Cardiac muscle cell (in vitro differentiated cells and primary cell): ENCODE results near the gene RPS17. TPM values are rescaled to one million over a fixed set of nuclear protein-coding genes. Genes with fewer than 3 reads are reported as not detected.
"Not testable (repeated sequence)": the region's sequence is repeated elsewhere in the genome, so short reads cannot be mapped to it uniquely, and the experiment has no call there.

Experiments
- DNase-seq, 2 donors: peaks; one replicate each; pipeline versions ENCODE4 v3.0.0 to v3.0.0-alpha.2; 2010 to 2017; ENCODE audit warnings: low read depth in 1 of 2, low spot score in 1 of 2
- H3K27ac ChIP-seq: fragments of 200-600 bp; sonication (generic); 2 replicates; pipeline ENCODE4 v1.5.1; 2016
- H3K27me3 ChIP-seq: fragments of 200-600 bp; sonication (generic); 2 replicates; pipeline ENCODE4 v1.6.0; 2016; ENCODE audit warnings: control low read depth
- H3K36me3 ChIP-seq: fragments of 200-600 bp; sonication (generic); 2 replicates; pipeline ENCODE4 v1.5.1; 2016; ENCODE audit warnings: control low read depth
- H3K4me1 ChIP-seq: fragments of 200-600 bp; sonication (generic); 2 replicates; pipeline ENCODE4 v1.8.1; 2017; ENCODE audit warnings: low read depth, mild to moderate bottlenecking, mixed run types
- H3K4me3 ChIP-seq: fragments of 200-600 bp; sonication (generic); 2 replicates; pipeline ENCODE4 v1.5.1; 2016; ENCODE audit warnings: mild to moderate bottlenecking
- H3K9me3 ChIP-seq: fragments of 200-600 bp; sonication (generic); 2 replicates; pipeline ENCODE4 v1.5.1; 2017; ENCODE audit warnings: low read depth, mild to moderate bottlenecking, control low read depth
- polyA plus RNA-seq: library from polyadenylated mRNA; unstranded; fragments of >200 nt; fragmentation: Nextera tagmentation; extraction: Ambion mirVana; gene quantifications from 2 replicates; pipeline ENCODE4 v1.2.1, GENCODE V29; 2016
- total RNA-seq: library from RNA; depleted of rRNA; stranded (reverse); fragments of >200 nt; gene quantifications from 2 replicates; pipeline ENCODE4 v1.2.3, GENCODE V29; 2016
- TF ChIP-seq, protein P1 (sequence below): IDR thresholded peaks from 2 replicates; pipeline ENCODE4 v1.5.1; 2012; ENCODE audit warnings: low read depth, mild to moderate bottlenecking, low read length

Gene RPS17
- total and polyA plus RNA-seq, 2 experiments from 2014 or later = 596 to 1,419 TPM

GRCh38 chr15:82531496-82532382, 8.5 kb downstream of the RPS17 start:
- no peak for DNase-seq
- Histone ChIP-seq H3K27me3 (no peaks in the 10 kb centered on the region), H3K27ac (no peak overlapping the region), H3K4me1 (no peaks in the 10 kb centered on the region), H3K36me3 (peaks cover 16% of the 10 kb centered on the region), H3K9me3 (no peaks in the 10 kb centered on the region), H3K4me3 (no peak overlapping the region)
- TF ChIP-seq, protein P1, sequence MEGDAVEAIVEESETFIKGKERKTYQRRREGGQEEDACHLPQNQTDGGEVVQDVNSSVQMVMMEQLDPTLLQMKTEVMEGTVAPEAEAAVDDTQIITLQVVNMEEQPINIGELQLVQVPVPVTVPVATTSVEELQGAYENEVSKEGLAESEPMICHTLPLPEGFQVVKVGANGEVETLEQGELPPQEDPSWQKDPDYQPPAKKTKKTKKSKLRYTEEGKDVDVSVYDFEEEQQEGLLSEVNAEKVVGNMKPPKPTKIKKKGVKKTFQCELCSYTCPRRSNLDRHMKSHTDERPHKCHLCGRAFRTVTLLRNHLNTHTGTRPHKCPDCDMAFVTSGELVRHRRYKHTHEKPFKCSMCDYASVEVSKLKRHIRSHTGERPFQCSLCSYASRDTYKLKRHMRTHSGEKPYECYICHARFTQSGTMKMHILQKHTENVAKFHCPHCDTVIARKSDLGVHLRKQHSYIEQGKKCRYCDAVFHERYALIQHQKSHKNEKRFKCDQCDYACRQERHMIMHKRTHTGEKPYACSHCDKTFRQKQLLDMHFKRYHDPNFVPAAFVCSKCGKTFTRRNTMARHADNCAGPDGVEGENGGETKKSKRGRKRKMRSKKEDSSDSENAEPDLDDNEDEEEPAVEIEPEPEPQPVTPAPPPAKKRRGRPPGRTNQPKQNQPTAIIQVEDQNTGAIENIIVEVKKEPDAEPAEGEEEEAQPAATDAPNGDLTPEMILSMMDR = no peak

GRCh38 chr15:82530606-82531379, 9.5 kb downstream of the RPS17 start:
- H3K9me3 ChIP-seq = no peaks in the 10 kb centered on the region
- no peaks in the 10 kb centered on the region for H3K27me3 ChIP-seq
- no peaks in the 10 kb centered on the region for H3K4me1 ChIP-seq
- H3K36me3 ChIP-seq = peaks cover 13% of the 10 kb centered on the region
- H3K4me3 ChIP-seq = no peak overlapping the region
- peak; percentile 59 to 78 for DNase-seq
- H3K27ac ChIP-seq = no peak overlapping the region
- TF ChIP-seq, protein P1 = peak; percentile 82

DNA sequence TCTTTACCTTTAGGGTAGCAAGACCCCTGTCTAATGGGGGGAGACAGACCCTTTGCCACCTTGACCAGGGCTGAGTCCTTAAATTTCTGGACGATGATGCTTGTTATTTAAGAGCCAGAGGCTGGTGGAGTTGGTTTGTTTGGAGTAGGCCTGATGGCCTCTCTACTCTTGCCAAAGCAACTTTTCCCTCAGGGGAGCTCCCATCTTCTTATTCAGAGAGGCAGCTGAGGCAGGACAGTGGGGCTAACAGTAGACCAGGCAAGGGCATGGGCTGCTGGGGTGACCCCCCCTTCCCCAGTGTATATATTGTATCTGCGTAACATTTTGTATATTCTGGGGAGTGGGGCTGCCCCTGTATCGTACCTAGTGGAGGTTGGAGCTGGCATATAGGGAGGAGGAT, 10.3 kb downstream of the RPS17 start:
- Histone ChIP-seq H3K4me1 (no peaks in the 10 kb centered on the region), H3K27ac (no peak overlapping the region), H3K36me3 (peaks cover 7% of the 10 kb centered on the region), H3K4me3 (no peak overlapping the region), H3K27me3 (no peaks in the 10 kb centered on the region), H3K9me3 (no peaks in the 10 kb centered on the region)
- TF ChIP-seq, protein P1 = no peak
- DNase-seq = no peak

DNA sequence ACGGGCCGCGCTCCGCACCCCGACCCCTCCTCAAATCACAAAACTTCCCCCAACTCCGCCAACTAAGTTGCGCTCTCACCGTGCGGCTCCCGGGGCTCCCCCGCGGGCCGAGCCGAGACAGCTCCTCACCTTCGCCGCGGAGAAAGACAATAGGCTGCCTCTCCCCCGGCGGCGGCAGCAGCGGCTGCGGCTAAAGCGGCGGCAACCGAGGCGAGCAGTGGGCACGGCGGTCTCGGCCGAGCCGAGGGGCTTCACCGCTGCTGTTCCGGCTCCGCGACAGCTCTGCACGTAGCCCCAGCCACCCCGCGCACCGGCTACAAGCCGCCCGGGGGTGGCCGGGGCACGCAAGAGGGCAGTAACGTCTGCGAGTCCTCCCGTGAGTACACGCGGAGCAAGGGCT, 26.7 kb downstream of the RPS17 start:
- not testable (repeated sequence) for H3K4me1 ChIP-seq, H3K36me3 ChIP-seq, H3K27me3 ChIP-seq, H3K27ac ChIP-seq, H3K9me3 ChIP-seq, DNase-seq
- peak overlapping the region; percentile 18 for H3K4me3 ChIP-seq

GRCh38 chr15:82507693-82508092, 32.6 kb downstream of the RPS17 start:
- not testable (repeated sequence) for H3K27ac ChIP-seq, H3K27me3 ChIP-seq, H3K4me3 ChIP-seq, H3K9me3 ChIP-seq, H3K4me1 ChIP-seq, DNase-seq, H3K36me3 ChIP-seq

DNA sequence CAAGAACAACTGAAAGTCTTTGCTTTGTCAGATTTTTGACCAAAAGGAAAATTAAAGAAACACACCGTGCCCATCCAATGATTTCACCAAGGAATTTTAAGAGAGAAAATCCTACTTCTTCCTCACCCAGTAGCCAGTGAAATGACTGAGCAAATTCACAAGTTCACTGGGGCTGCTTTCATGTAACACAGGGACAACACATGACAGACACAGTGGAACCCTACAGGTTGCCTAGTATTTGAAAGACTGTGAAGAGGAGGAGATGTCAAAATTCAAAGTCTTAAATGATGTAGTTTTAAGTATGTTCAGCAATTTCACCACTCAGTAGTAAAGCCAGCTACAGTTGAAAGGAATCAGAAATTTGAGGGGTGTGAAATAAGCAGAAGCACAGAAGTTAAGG, 33.2 kb downstream of the RPS17 start:
- H3K27ac ChIP-seq = not testable (repeated sequence)

GRCh38 chr15:82505842-82506241, 34.4 kb downstream of the RPS17 start:
- H3K4me1 ChIP-seq, DNase-seq, H3K4me3 ChIP-seq, H3K9me3 ChIP-seq, H3K27me3 ChIP-seq, H3K36me3 ChIP-seq, H3K27ac ChIP-seq: not testable (repeated sequence)

More for the DNA sequence above, 33.2 kb downstream of the RPS17 start:
- DNase-seq, H3K36me3 ChIP-seq, H3K4me3 ChIP-seq, H3K9me3 ChIP-seq, H3K27me3 ChIP-seq, H3K4me1 ChIP-seq: not testable (repeated sequence)

GRCh38 chr15:82504074-82504473, 36.2 kb downstream of the RPS17 start:
- DNase-seq, H3K36me3 ChIP-seq, H3K27me3 ChIP-seq, H3K9me3 ChIP-seq, H3K27ac ChIP-seq, H3K4me3 ChIP-seq, H3K4me1 ChIP-seq: not testable (repeated sequence)

DNA sequence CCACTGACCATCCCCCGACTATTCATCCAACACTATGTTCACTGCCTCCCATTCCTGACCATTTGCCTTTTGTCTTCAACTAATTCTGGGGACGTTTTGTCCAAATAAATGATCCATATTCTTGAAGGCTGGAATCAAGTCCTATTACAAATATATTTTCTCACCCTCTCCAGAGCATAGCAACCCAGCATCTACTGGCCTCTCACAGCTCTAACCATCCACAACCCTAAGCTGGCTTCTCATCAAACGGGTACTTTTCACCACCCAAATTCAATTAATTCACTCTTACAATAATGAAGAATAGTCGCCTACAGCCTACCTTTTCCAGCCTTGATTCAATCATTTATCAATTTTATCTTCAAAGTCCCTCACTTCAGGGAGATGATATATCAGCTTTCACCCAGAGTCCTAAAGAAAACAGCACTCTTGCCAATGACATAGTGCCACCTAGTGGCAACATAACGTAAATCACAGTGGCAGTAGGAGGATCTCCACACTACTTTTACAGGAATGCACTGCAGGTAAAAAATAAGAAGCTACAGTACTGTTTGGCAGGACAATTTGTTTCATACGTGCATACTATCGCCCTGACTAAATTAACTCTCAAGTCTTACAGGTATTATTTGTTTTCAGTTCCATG, 37.4 kb downstream of the RPS17 start:
- not testable (repeated sequence) for DNase-seq, H3K9me3 ChIP-seq, H3K36me3 ChIP-seq, H3K27ac ChIP-seq, H3K27me3 ChIP-seq, H3K4me1 ChIP-seq, H3K4me3 ChIP-seq

- not testable (repeated sequence) for H3K36me3 ChIP-seq, DNase-seq, H3K9me3 ChIP-seq, H3K27ac ChIP-seq, H3K27me3 ChIP-seq, H3K4me3 ChIP-seq, H3K4me1 ChIP-seq
Measured at GRCh38 chr15:82500772-82501171, 39.5 kb downstream of the RPS17 start.
